Astrocyte of the spinal cord (primary cell): ENCODE measurements around the gene SMYD3.

Source experiments
- DNase-seq: peaks from one replicate; pipeline ENCODE4 v3.0.0; 2011; ENCODE audit warnings: low read depth, low spot score
- H3K4me3 ChIP-seq: 2 replicates; pipeline ENCODE4 v1.5.1; 2011; ENCODE audit warnings: low read depth, mild to moderate bottlenecking, low read length, moderate library complexity
- in situ Hi-C: cut with HindIII; loops from 2 replicates; pipeline ENCODE4 v1.10.0; 2017; ENCODE audit warnings: low sequenced_read_pairs
- TF ChIP-seq, protein P1 (sequence below): IDR thresholded peaks from 2 replicates; pipeline ENCODE4 v1.5.1; 2012; ENCODE audit warnings: low read depth, mild to moderate bottlenecking, low read length, inconsistent platforms

The SMYD3 gene

GRCh38 chr1:245872475-245872874 lies 634.6 kb downstream of the SMYD3 start:
- TF ChIP-seq, protein P1, sequence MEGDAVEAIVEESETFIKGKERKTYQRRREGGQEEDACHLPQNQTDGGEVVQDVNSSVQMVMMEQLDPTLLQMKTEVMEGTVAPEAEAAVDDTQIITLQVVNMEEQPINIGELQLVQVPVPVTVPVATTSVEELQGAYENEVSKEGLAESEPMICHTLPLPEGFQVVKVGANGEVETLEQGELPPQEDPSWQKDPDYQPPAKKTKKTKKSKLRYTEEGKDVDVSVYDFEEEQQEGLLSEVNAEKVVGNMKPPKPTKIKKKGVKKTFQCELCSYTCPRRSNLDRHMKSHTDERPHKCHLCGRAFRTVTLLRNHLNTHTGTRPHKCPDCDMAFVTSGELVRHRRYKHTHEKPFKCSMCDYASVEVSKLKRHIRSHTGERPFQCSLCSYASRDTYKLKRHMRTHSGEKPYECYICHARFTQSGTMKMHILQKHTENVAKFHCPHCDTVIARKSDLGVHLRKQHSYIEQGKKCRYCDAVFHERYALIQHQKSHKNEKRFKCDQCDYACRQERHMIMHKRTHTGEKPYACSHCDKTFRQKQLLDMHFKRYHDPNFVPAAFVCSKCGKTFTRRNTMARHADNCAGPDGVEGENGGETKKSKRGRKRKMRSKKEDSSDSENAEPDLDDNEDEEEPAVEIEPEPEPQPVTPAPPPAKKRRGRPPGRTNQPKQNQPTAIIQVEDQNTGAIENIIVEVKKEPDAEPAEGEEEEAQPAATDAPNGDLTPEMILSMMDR, result no peak
- no peak overlapping the region for H3K4me3 ChIP-seq
- in situ Hi-C loops, result no loop called here

DNA sequence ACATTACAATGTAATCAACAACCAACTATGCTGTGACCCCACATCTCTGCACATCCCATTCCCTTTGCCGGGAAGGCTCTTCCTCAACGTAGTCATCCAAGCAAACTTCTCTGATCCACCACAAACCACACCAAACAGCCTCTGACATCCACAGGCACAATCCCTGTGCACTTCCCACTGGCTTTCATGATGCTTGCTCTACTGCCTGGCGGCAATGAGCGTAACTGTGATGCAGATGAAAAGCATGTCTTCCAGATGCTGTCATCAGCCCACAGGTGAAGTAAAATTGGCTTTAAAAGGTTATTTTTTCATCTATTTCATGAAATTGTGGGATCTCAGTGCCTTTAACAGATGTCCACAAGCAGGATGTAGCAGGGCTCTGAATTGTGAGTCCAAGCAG lies 635.2 kb downstream of the SMYD3 start:
- TF ChIP-seq, protein P1, result no peak
- no peak overlapping the region for H3K4me3 ChIP-seq
- peak; percentile 91 for DNase-seq
- in situ Hi-C loops, result no loop called here

More at GRCh38 chr1:245872475-245872874, 634.6 kb downstream of the SMYD3 start:
- no peak for DNase-seq

GRCh38 chr1:245871191-245871590 lies 635.9 kb downstream of the SMYD3 start:
- no peak overlapping the region for H3K4me3 ChIP-seq
- DNase-seq, result no peak
- TF ChIP-seq, protein P1, result no peak
- in situ Hi-C loops, result no loop called here

DNA sequence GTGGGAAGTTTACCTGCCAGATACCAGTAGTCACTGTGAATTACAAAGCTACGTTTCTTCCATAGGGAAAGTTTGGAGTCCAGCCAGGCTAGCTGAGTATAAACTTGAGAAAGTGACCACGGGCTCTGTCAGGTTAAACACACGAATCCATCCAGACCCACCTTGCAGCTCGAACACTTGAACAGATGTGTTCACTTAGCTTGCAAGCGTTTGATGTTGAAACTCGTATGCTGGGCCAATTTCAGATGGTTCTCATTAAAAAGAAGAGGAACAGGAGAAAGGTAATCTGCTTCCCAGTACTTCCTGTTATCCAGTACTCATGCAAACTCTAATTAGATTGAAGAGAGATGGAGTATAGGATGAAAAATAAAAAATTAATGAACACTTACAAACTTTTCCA lies 636.4 kb downstream of the SMYD3 start:
- no peak for DNase-seq

GRCh38 chr1:245869847-245870246 lies 637.2 kb downstream of the SMYD3 start:
- in situ Hi-C loops, result no loop called here
- TF ChIP-seq, protein P1, result no peak
- no peak for DNase-seq
- H3K4me3 ChIP-seq, result no peak overlapping the region

More for the DNA sequence above, 636.4 kb downstream of the SMYD3 start:
- TF ChIP-seq, protein P1, result no peak
- H3K4me3 ChIP-seq, result no peak overlapping the region
- in situ Hi-C loops, result no loop called here

GRCh38 chr1:245867738-245868137 lies 639.3 kb downstream of the SMYD3 start:
- in situ Hi-C loops, result no loop called here
- TF ChIP-seq, protein P1, result no peak
- DNase-seq, result no peak
- H3K4me3 ChIP-seq, result no peak overlapping the region

DNA sequence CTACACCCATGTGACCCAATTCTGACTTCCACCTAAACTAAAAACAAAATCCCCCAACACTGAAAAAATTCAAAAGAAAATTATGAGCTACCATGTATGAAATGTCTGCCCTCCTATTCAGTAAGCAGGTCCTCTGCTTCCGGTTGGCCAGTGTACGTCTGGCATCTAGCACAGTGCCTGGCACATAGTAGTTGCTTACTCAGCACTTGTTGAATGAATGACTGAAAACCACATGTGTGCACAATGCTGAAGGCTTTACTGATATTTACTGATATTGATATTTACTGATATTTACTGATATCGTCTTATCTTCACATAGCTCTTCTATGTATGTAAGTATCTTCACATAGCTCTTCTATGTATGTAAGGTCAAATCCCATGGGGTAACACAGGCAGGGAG lies 642.2 kb downstream of the SMYD3 start:
- H3K4me3 ChIP-seq, result no peak overlapping the region
- TF ChIP-seq, protein P1, result no peak
- DNase-seq, result no peak
- in situ Hi-C loops, result no loop called here
